K562 (cell line): ENCODE results near the gene EFNA2. TPM values are rescaled to one million over a fixed set of nuclear protein-coding genes. Genes with fewer than 3 reads are reported as not detected.

ENCODE experiments used
- CHD1 ChIP-seq: fragments of 200-600 bp; sonication (generic); IDR thresholded peaks from one replicate; pipeline ENCODE4 v1.6.1; 2012; ENCODE audit warnings: mild to moderate bottlenecking, moderate library complexity, low read length, inconsistent platforms
- E2F1 ChIP-seq: sonication (generic); formaldehyde crosslinking; IDR thresholded peaks from 2 replicates; pipeline ENCODE4 v1.8.1; 2023; ENCODE audit warnings: mild to moderate bottlenecking, missing genetic modification reagents, moderate library complexity
- ID3 ChIP-seq, 2 experiments: fragments of 250-450 bp in 1 of 2; fragments of 450-650 bp in 1 of 2; sonication (Bioruptor Pico) in 1 of 2; IDR thresholded peaks; 2 replicates each; pipeline versions ENCODE4 v1.6.1 to v1.8.0; 2016 to 2021; ENCODE audit warnings: mild to moderate bottlenecking in 2 of 2, moderate library complexity in 2 of 2, missing compliant biosample characterization in 1 of 2, missing genetic modification characterization in 1 of 2
- MAZ ChIP-seq, 2 experiments: fragments of 450-650 bp in 1 of 2; sonication (generic) in 1 of 2; formaldehyde crosslinking; IDR thresholded peaks in 1 of 2; conservative IDR thresholded peaks in 1 of 2; 2 replicates each; pipeline versions ENCODE4 v1.4.0 to v1.5.0; 2020; ENCODE audit warnings: mild to moderate bottlenecking in 1 of 2, missing genetic modification reagents in 1 of 2
- MGA ChIP-seq: fragments of 450-650 bp; IDR thresholded peaks from 2 replicates; pipeline ENCODE4 v1.6.1; 2016; ENCODE audit warnings: mild to moderate bottlenecking, moderate library complexity
- NR1H2 ChIP-seq: sonication (generic); formaldehyde crosslinking; IDR thresholded peaks from 2 replicates; pipeline ENCODE4 v1.4.0; 2020; ENCODE audit warnings: mild to moderate bottlenecking, missing genetic modification reagents
- SRSF1 ChIP-seq: fragments of 200-400 bp; formaldehyde crosslinking; IDR thresholded peaks from 2 replicates; pipeline ENCODE4 v1.6.1; 2017; ENCODE audit warnings: mild to moderate bottlenecking, low read depth, low read length, moderate library complexity
- TCF3 ChIP-seq: sonication (generic); formaldehyde crosslinking; IDR thresholded peaks from 2 replicates; pipeline ENCODE4 v1.4.0; 2020; ENCODE audit warnings: mild to moderate bottlenecking, missing genetic modification reagents
- ZNF175 ChIP-seq: fragments of 200-800 bp; sonication (Bioruptor generic); IDR thresholded peaks from 2 replicates; pipeline ENCODE4 v1.6.1; 2016; ENCODE audit warnings: low read depth, mild to moderate bottlenecking, missing genetic modification characterization, missing compliant biosample characterization
- ZNF280B ChIP-seq: fragments of 250-450 bp; sonication (Bioruptor Pico); IDR thresholded peaks from 2 replicates; pipeline ENCODE4 v1.5.1; 2021; ENCODE audit warnings: mild to moderate bottlenecking
- ZNF282 ChIP-seq: sonication (generic); formaldehyde crosslinking; IDR thresholded peaks from 2 replicates; pipeline ENCODE4 v1.8.1; 2023; ENCODE audit warnings: missing genetic modification reagents
- ZNF586 ChIP-seq: fragments of 450-650 bp; formaldehyde crosslinking; conservative IDR thresholded peaks from 2 replicates; pipeline ENCODE4 v1.4.0; 2020; ENCODE audit warnings: mild to moderate bottlenecking, moderate library complexity
- polyA plus RNA-seq, 8 experiments: library from polyadenylated mRNA; depleted of rRNA in 4 of 8; stranded (reverse) in 5 of 8; unstranded in 3 of 8; fragments of >200 nt; fragmentation: Nextera tagmentation in 2 of 8; fragmentation: Illumina TruSeq in 1 of 8; extraction: Ambion mirVana in 2 of 8; extraction: Trizol in 1 of 8; gene quantifications; 2 replicates each; pipeline versions ENCODE4 v1.2.1 to v1.2.3, GENCODE V29; 2011 to 2014; ENCODE audit warnings: inconsistent platforms in 1 of 8, missing spikeins in 1 of 8
- total RNA-seq, 7 experiments: library from RNA; depleted of rRNA in 6 of 7; stranded (reverse); fragments of >200 nt in 6 of 7; fragmentation: Illumina TruSeq in 2 of 7; extraction: Trizol in 2 of 7; gene quantifications; 2 replicates each; pipeline versions ENCODE4 v1.2.1 to v1.2.3, GENCODE V29; 2011 to 2021; ENCODE audit warnings: low replicate concordance in 1 of 7

EFNA2 gene
- total and polyA plus RNA-seq, 9 of the 15 experiments (the other 6 are each of a cell fraction or from before 2014, with no cell fraction given): 0.11 to 0.44 (median 0.15) TPM; not detected in 6

GRCh38 chr19:1274852-1275259, 10.8 kb upstream of the EFNA2 start (continued):
- peak; percentile 74 for TF ChIP-seq MGA
- 0 out of 2 replicates have a peak, but pooled peaks have one; percentile 39 for TF ChIP-seq NR1H2
- TF ChIP-seq ID3 (CRISPR knock-in tag; IDR thresholded peaks at IDR 0.05): no peak
- TF ChIP-seq ID3 (tag; IDR thresholded peaks at IDR 0.05): peak; percentile 39; the same call in 1 of the 2 replicates
- TF ChIP-seq MAZ (CRISPR knock-in tag; conservative IDR thresholded peaks at IDR 0.05 in 1 of 2, IDR thresholded peaks at IDR 0.05 in 1 of 2): peak in 1 of 2 experiments; percentile 9; a peak in 1 of 4 replicates
- TF ChIP-seq E2F1 (CRISPR knock-in tag): peak; percentile 58
- TF ChIP-seq TCF3 (CRISPR knock-in tag): 0 out of 2 replicates have a peak, but pooled peaks have one; percentile 7
- peak; percentile 75; the same call in 1 of the 2 replicates for TF ChIP-seq ZNF282
- TF ChIP-seq ZNF175 (CRISPR knock-in tag): 0 out of 2 replicates have a peak, but pooled peaks have one; percentile 7
- 0 out of 2 replicates have a peak, but pooled peaks have one; percentile 83 for TF ChIP-seq SRSF1
- TF ChIP-seq ZNF280B (CRISPR knock-in tag): 0 out of 2 replicates have a peak, but pooled peaks have one; percentile 64
- 0 out of 2 replicates have a peak, but pooled peaks have one; percentile 3 for TF ChIP-seq ZNF586 (CRISPR knock-in tag)
- TF ChIP-seq CHD1: peak; percentile 71
